Medulla oblongata (tissue), 1 donor: Measurements from ENCODE around the gene IL11RA.
A peak's percentile ranks its signal among the peaks of the same experiment; 100 is the strongest.

Experiments used
- DNase-seq: peaks from one replicate; pipeline ENCODE4 v3.0.0-alpha.2; 2015; ENCODE audit errors: extremely low spot score

IL11RA gene

DNA sequence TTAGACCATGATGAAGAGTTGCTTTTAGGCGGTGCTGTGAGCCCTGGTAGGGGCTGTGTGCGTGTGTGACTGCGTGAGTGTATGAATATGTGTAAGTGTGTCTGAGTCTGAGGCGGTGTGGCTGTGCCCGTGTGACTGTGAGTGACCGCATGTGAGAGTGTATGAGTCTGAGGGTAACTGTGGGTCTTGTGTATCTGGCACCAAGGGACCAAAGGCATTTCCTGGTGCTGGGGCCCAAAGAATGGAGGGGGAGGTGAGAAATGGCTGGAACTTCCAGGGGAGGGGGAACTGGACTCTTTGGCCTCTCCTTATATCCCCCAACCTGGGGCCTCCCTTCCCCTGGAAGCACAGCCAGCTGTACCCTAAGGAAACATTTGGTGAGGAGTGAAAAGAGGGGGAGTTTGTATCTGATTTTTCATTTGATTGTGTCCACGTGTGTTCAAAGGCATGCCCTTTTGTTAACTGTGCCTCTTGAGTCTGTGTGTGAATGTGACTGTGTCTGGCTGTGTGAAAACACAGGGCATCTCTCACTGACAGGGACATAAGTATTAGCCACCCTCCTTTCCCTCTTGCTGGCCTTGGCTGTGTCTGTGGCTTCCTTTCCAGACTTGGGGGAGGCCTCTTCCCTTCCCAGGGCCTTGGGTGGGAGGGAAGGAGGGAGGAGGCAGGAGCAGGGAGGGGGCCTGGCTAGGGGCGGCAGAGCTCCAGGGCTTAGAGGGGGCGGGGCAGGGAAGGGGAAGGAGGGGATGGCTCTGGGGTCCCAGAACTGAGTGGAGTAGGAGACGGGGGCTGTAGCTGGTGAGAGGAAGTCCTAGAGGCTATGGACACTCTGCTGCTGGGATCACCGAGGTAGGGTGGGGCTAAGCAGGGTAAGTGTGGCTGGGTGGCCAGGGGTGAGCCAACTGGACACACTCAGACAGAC, 1.4 kb downstream of the IL11RA start:
- DNase-seq: peak; percentile 47

DNA sequence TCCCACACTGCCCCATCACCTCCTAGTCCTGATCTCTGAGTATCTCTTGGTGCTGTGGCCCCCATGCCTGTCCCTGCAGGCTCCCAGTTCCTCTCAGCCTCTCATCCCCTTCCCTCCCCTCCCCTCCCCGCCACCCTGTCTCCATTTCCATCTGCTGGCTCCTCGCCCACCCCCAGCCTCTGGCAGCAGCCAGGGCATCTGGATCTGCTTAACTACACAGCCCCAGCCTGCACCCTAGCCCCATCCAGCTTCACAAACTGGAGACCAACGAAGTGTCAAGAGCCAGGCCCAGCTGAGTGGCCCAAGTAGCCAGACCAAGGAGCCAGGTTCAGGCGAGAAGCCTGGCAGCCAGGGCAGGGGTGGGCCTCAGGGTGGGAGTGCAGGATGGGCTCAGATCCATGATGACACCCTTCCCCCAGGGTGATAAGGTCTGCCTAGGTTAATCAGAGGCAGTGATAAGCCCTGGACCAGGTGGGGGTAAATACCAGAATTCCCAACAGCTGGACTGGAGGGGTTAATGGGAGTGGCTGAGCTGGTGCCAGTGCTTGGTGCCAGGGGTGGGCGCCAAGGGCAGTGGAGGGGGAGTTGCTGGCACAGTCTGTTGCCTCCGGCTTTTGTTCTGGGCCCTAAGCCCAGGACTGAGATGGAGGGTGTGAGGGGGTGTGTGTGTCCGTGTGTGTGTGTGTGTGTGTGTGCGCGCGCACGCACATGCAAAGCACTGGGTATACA, 2.5 kb downstream of the IL11RA start:
- peak; percentile 76 for DNase-seq

DNA sequence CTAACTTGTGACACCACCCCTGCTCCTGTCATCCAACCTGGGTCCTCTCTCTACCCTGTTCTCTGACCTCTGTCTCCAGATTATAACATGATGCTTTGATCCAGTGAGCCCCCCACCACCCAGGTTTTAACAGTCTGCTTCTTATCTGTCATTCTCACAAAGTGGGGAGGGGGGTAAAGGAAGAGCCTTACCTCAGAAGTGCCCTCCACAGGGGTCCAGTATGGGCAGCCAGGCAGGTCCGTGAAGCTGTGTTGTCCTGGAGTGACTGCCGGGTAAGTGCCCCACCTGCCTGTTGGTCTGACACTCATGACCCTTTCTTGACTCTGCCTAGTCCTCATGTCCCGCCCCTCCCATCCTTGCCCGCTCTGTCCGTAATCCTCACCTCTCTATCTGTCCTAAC, 3.4 kb downstream of the IL11RA start:
- no peak for DNase-seq

DNA sequence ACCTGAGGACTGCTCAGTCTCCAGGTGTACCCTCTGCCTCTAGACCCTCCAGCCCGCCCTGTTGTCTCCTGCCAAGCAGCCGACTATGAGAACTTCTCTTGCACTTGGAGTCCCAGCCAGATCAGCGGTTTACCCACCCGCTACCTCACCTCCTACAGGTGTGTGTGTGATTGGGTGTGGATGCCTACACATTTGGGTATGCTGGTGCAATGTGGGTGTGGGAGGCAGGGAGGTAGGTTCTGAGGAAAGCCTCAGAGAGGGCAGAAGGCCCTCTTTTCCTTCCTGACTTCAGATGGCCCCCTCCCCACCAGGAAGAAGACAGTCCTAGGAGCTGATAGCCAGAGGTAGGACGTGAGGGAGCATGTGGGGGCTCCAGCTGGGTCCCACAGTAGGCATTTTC, 5.0 kb downstream of the IL11RA start:
- no peak for DNase-seq

DNA sequence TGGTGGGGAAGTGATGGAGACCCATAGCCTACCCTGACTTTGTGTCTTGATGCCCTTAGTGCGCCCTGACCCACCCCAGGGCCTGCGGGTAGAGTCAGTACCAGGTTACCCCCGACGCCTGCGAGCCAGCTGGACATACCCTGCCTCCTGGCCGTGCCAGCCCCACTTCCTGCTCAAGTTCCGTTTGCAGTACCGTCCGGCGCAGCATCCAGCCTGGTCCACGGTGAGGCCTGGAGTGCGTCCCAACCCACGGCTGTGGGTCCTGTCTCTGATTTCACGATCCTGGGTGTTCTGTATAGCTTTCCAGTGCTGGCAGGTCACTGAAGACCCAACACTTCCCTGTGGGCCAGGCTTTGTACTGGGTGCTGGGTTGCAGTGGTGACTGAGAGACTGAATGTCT, 6.5 kb downstream of the IL11RA start:
- DNase-seq: no peak

DNA sequence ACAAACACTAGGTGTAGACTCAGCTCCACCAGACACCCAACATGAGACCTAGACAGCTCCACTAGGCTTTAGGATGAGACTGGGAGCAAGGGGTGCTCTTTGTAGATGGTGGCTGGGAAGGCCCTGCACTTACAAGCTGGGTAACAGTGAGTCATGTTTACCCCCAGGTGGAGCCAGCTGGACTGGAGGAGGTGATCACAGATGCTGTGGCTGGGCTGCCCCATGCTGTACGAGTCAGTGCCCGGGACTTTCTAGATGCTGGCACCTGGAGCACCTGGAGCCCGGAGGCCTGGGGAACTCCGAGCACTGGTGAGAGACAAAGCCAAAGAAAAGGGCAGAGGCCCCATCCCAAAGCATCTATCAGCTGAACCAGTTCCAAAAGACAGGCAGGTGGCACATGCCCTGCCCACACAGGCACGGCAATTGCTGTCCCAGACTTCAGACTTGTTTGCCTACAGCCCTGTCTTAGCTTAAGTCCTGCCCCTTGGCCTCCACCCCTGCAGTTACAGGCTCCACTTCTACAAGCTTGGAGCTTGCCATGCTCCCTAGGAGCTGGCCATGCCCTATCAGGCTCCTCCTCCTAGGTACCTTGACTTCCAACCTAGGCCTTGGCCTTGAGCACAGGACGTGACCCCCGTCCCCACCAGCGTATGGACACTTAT, 7.7 kb downstream of the IL11RA start:
- no peak for DNase-seq

DNA sequence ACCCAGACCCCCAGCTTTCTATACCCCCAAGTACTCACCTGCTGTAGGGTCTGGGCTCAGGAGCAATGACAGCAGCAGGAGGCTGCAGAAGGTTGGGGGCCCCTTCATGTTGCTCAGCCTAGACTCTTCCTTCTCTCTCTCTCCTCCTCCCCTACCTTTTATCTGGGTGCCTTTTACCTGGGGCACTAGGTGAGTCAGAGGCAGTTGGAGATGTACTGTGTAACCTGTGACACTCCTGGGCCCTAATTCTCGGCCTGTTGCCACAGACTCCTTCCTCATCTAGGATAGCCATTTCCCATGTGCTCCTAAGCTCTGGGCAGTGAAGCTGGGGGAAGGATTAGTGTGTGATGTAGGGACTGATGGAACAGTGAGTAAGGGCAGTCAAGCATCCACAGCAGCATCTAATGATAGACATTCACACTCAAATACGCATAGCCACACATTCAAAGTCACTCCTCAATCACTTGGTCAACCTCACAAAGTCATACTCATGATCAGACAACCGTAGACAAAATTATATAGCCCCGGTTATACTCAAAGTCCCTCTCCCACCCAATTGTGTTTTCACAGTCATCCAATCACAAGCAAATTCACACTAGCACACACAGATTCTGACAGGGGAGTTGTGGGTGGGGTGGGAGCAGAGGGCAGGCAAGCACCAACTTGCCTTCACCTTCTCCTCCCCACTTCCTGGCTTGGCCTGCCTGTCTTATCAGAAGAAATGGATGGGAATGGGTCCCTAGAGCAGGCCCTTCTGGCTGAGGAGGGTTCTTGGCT, 10.7 kb downstream of the IL11RA start, which contains the start of gene CCL27:
Gene CCL27 (minus strand): TSS at position 132 of the 777 bp plus-strand sequence. CDS start 24 bp downstream, at position 108.
- DNase-seq: no peak

DNA sequence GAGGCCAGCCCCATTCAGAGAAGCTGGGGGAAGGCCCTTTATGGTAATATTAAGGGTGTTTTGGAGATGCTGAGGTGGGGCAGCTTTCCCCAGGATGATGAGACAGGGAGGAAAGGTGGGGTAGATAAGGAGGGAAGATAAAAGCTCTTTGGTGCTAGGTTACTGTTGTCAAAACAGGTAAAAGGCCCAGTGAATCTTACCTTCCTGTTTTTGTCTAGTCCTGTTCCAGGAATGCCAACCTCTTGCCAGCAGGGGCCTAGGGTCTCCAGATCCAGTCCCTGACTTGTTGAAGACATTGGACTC, 11.3 kb downstream of the IL11RA start:
- no peak for DNase-seq

DNA sequence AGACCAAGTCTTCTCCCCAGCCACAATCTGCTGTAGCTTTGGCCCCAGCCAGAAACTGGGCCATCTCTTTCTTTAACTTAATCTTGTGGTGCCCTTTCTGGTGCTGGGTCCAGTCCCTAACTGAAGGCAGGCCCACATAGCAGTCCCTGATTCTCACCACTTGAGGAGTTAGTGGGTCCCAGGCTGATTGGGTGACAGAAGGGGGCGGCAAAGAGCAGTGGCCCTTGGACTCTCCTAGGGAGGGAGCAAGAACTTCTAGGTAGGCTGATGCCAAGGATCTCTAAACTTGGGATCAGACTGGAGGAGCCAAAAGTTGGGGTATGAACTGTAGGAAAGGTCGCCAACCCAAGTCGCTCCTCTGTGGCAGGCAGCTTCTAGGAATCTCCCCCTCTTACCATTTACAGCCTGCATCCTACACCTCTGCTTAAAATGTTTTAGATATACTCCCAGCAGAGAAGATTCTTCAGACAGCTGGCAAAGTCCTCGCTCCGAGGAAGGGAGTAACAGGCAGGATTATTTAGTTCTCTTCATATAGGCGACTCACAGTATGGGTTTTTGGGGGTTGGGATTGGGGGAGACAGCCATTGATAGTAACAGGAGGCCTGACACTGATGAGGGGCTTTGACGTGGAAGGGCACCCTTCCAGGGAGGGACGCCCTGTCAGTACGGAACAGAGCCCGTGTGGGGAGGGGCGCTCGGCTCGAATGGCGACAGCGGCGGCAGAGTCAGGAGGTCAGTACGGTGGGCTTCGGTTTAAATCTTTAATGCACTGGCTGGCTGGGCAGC, 12.5 kb downstream of the IL11RA start:
- peak; percentile 89 for DNase-seq

DNA sequence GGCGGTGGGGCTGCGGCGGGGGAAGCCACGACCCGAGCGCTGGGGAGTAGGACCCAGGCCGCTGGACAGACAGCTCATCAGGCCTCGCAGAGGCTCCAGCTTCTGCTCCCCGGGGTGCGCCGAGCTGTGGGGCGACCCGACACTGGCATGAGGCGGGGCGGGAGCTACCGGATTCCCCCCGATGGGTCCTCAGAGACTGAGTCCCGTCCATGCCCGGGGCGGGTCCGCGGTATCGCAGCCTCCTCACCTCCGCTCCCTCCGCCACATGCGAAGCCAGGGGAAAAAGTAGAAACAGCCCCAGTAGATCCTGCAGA, 13.0 kb downstream of the IL11RA start:
- no peak for DNase-seq

DNA sequence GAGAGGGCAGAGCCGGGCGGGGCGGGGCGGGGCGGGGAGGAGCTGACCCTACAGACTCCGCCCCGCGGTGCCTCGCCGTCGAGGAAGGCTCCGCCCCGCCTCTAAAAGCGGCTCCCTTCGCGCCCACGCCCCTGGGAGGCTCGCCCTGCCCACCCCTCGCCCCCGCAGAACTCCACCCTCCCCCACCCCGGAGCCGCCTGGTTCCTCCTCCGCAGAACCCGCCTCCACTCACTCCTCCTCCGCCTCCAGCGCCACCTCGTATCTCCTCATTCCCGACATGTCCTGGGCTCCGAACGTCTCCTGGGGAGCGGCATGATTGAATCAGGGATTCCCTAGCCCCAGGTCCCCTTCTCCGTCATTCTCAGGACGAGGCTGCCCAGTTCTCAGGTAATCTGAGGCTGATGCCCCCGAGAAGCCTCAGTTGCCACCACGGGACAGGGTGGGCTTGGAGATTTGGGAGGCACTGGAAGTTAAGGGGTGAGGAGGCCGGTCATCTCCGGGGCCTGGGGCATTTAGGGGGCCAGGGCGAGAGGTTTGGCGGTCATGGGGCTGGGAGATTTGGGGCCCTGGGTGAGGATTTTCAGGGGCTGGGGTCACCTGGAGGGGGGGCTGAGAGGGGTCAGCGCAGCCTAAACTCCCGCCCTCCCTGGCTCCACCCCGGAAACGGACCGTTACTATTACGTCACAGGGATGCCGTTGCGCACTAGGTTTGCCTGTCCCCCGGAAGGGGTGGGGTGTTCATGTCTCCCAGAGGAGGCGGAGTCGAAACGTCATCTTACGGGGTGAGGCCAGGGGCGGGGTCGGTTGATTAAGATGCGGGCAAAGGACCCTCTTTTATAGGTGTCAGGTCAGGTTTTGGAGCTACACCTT, 13.6 kb downstream of the IL11RA start:
- DNase-seq: peak; percentile 97

DNA sequence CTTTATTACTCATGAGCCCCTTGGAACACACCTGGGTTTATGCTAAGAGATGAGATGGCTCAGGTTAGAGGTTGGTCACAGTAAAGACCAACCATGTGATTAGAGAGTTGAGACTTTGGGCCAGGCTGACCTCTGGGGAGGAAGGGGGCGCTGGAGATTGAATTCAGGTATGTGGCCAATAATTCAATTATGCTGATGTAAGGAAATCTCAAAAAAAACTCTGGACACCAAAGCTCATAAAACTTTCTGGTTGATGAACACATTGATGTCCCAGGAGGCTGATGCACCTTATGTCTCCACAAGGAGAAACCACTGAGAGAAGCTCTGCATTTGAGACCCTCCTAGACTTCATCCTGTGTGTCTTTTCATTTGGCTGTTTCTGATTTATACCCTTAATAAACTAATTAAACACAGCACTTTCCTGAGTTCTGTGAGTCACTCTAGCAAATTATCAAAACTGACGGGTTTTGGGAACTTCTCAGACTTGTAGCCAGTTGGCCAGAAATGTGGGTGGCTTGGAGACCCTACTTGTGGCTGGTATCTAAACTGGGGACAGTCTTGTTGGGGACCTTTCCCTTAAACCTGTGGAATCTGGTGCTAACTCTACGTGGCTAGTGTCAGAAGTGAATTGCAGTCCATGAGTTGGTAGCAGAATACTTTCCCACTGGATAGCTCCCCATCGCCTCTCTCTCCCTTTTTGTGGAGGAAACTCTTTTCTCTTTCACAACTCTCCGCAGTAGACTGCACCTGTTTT, 18.0 kb downstream of the IL11RA start:
- DNase-seq: no peak

DNA sequence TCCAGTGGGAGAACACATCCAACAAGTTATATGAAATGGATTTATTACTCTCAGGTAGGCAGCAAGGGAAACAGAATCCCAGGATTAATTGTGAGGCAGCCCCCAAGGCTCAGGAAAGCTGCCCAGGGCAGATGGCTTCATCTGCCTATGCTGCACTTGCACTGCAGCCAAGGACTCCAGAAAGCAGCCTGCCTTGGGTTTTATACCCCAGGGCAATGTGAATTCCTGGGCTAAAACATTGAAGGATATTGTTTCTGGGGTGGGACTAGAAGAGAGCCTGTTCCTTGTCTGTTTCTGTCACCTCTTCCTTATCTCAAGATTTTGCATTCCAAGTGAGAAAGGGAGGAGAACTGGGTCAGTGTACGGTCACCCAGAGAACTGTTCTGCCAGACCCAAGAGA, 19.3 kb downstream of the IL11RA start:
- no peak for DNase-seq

DNA sequence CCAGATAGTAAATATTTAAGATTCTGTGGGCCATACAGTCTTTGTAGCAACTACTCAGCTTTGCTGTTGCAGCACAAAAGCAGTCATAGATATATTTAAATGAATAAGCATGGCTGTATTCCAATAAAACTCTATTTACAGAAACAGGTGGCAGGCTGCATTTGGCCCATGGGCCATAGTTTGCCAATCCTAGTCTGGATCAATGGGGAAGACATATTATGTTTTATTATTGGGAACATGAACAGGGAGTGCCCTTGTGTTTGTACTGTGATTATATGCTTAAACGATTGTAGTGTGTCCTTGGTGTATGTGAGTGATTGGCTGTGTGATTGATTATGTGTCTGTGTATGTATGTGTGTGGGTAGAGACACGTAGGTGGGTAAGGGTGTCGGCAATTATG, 22.5 kb downstream of the IL11RA start:
- no peak for DNase-seq

DNA sequence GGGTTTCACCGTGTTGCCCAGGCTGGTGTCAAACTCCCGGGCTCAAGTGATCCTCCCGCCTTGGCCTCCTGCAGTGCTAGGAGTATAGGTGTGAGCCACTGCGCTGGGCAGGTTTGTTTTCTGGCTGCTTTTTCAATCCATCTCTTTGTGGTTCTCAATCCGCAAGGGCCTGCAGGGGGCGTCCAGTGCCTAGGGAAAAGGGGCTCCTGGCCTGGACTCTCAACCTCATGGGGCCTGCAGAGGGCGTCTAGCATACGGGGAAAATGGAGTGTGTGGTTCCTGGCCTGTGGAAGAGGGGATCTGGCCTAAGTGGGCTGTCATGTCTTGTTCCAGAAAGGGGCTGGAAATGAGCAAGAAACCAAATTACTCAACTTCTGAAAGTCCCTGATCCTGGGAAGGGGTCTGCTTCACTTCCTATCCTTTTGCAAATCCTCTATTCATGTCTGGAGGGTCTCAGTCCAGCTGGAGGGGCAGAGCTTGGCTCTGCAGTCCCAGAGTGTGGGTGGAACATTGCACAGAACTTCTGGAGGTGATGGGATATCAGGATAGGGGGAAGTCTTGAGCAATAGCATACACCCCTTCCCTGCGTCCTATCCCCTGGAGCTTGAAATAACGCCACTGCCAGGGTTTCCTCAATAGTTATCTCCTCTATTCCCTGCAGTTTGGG, 23.2 kb downstream of the IL11RA start:
- peak; percentile 60 for DNase-seq

DNA sequence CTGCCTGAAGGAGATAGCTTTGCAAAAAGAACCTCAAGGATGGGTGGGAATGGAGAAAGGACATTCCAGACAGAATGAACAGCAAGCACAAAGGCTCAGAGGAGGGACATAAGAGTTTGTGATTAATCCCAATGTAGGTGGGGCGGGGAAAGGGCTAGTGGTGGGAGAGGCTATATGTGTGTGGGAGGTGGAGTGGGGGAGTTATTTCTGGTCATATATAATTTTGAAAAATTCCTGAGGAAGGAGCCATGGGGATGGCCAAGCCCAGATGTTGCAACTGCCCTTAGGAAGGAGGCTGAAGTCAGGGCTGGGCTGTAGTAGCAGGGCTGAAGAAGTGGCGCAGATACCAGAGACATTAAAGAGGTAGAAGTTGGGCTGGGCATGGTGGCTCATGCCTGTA, 23.9 kb downstream of the IL11RA start:
- no peak for DNase-seq

DNA sequence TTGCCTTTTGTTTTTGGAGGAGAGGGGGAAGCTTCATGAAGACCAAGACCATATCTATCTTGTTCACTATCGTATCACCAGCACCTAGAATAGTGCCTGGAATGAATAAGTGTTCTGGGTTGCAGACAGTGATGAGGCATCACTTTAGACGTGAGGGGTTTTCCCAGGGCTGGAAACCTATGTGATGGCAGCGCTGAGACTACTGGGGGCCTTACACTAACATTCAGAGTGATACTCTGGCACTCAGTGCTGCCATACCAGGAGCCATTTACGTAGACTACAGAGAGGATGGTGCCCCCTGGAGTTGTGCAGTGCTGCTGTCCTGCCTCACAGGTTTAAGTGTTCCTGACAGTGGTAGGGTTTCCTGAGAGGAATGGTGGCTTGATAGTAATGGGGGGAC, 32.2 kb downstream of the IL11RA start:
- no peak for DNase-seq

DNA sequence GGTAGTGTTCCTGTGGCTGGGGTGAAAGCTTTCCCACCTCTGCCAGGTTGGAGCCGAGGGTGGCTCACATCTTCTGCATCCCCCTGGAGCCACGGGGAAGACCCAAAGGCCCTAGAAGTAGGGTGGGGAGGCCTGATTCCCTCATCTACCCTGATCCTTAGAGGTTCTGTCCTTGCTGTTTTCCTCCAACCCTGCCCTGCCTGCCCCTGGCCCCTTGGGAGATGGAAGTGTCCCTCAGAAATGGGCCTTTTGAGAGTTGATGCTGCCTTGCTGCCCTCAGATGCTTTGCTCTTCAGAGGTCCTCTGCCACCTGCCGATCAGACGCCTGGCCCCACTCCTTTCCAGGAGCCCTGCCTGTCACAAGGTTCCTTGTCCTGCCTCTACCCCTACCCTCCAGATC, 32.8 kb downstream of the IL11RA start:
- DNase-seq: no peak

DNA sequence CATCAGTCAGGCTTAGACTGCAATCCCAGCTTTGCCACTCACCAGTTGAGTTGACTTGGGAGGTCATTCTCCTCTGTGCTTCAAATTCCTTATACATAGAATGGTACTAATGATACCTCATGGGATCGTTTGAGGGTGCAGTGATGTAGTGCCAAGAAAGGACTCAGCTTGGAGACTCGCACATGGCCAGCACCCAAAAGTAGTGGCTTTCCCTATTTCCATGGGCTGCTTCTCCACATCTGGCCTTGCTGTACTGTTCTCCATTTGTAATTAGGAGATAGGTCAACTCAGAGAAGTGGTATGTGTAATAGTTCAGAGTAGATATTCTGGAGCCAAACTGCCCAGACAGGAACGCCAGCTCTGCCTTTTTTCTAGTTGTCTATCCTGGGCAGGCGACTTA, 33.6 kb downstream of the IL11RA start:
- no peak for DNase-seq
